ENCODE data around the gene SHISAL2B.

The SHISAL2B gene

GRCh38 chr5:64746446-64746845, 56.1 kb downstream of the SHISAL2B start:
- TF ChIP-seq CTCF (conservative IDR thresholded peaks at IDR 0.05): no peak

GRCh38 chr5:64749385-64749784, 59.1 kb downstream of the SHISAL2B start:
- no peak overlapping the region for H3K27ac ChIP-seq
- TF ChIP-seq CTCF (conservative IDR thresholded peaks at IDR 0.05): no peak

More at GRCh38 chr5:64746446-64746845, 56.1 kb downstream of the SHISAL2B start:
- no peak overlapping the region for H3K27ac ChIP-seq

- no peak overlapping the region for H3K27ac ChIP-seq
- TF ChIP-seq CTCF (conservative IDR thresholded peaks at IDR 0.05): no peak
Observed at GRCh38 chr5:64754066-64754465, 63.8 kb downstream of the SHISAL2B start.

- TF ChIP-seq CTCF (conservative IDR thresholded peaks at IDR 0.05): no peak
Observed at GRCh38 chr5:64758901-64759300, 68.6 kb downstream of the SHISAL2B start.

GRCh38 chr5:64759960-64760660, 69.8 kb downstream of the SHISAL2B start:
- TF ChIP-seq CTCF (conservative IDR thresholded peaks at IDR 0.05): no peak
- no peak overlapping the region for H3K27ac ChIP-seq

More at GRCh38 chr5:64758901-64759300, 68.6 kb downstream of the SHISAL2B start:
- H3K27ac ChIP-seq: no peak overlapping the region

GRCh38 chr5:64763948-64764503, 73.7 kb downstream of the SHISAL2B start:
- no peak for TF ChIP-seq CTCF (conservative IDR thresholded peaks at IDR 0.05)
- no peak overlapping the region for H3K27ac ChIP-seq

GRCh38 chr5:64765804-64766504, 75.7 kb downstream of the SHISAL2B start:
- TF ChIP-seq CTCF (conservative IDR thresholded peaks at IDR 0.05): no peak

More at GRCh38 chr5:64765804-64766504, 75.7 kb downstream of the SHISAL2B start:
- no peak overlapping the region for H3K27ac ChIP-seq
